Spleen (tissue), 7 donors: Measurements from ENCODE around the gene MOB3C.

Source experiments
- POLR2AphosphoS5 ChIP-seq, 3 donors: sonication (generic); formaldehyde crosslinking; IDR thresholded peaks; one replicate each; pipeline ENCODE4 v1.5.1; 2017; ENCODE audit warnings: antibody characterized with exemption in 3 of 3
- TF ChIP-seq, protein P1 (sequence below), 11 experiments: fragments of 200-600 bp in 7 of 11; fragments of 450-650 bp in 4 of 11; sonication (generic) in 4 of 11; IDR thresholded peaks in 8 of 11; conservative IDR thresholded peaks in 3 of 11; 1 replicate in 7 of 11; 2 replicates in 4 of 11; pipeline versions ENCODE4 v1.4.0 to v1.8.0; 2016 to 2021; ENCODE audit warnings: antibody characterized with exemption in 11 of 11, inconsistent platforms in 4 of 11, mild to moderate bottlenecking in 1 of 11
- donor health status: DM: no; HTN: no; CAD: no; lungs with moderate emphysema.
- donor health status: DM: no; HTN: no; CAD: no.
- donor health status: DM: no; HTN: no; CAD: no.

- TF ChIP-seq, protein P1, sequence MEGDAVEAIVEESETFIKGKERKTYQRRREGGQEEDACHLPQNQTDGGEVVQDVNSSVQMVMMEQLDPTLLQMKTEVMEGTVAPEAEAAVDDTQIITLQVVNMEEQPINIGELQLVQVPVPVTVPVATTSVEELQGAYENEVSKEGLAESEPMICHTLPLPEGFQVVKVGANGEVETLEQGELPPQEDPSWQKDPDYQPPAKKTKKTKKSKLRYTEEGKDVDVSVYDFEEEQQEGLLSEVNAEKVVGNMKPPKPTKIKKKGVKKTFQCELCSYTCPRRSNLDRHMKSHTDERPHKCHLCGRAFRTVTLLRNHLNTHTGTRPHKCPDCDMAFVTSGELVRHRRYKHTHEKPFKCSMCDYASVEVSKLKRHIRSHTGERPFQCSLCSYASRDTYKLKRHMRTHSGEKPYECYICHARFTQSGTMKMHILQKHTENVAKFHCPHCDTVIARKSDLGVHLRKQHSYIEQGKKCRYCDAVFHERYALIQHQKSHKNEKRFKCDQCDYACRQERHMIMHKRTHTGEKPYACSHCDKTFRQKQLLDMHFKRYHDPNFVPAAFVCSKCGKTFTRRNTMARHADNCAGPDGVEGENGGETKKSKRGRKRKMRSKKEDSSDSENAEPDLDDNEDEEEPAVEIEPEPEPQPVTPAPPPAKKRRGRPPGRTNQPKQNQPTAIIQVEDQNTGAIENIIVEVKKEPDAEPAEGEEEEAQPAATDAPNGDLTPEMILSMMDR (IDR thresholded peaks at IDR 0.05 in 8 of 11, conservative IDR thresholded peaks at IDR 0.05 in 3 of 11) = no peak
- no peak for TF ChIP-seq POLR2AphosphoS5 (IDR thresholded peaks at IDR 0.05)
Observed at GRCh38 chr1:46646844-46647243, 30.2 kb upstream of the MOB3C start.
